Brain microvascular endothelial cell (primary cell): ENCODE measurements around the gene UQCRC2.

Experiments
- DNase-seq: peaks from one replicate; pipeline ENCODE4 v3.0.0-alpha.2; 2020
- H3K27ac ChIP-seq: fragments of 250-450 bp; sonication (Bioruptor Pico); 2 replicates; pipeline ENCODE4 v1.5.1; 2020; ENCODE audit warnings: mild to moderate bottlenecking, moderate library complexity
- H3K27me3 ChIP-seq: fragments of 250-450 bp; sonication (Bioruptor Pico); replicated peaks from 2 replicates; pipeline ENCODE4 v1.5.1; 2020; ENCODE audit warnings: mild to moderate bottlenecking
- H3K36me3 ChIP-seq: fragments of 250-450 bp; sonication (Bioruptor Pico); replicated peaks from 2 replicates; pipeline ENCODE4 v1.5.1; 2020; ENCODE audit warnings: mild to moderate bottlenecking
- H3K4me3 ChIP-seq: 2 replicates; pipeline ENCODE4 v1.5.1; 2011; ENCODE audit warnings: low read depth, mild to moderate bottlenecking, control low read depth, low read length, moderate library complexity
- CTCF ChIP-seq: IDR thresholded peaks from 2 replicates; pipeline ENCODE4 v1.5.1; 2011; ENCODE audit warnings: low read depth, mild to moderate bottlenecking, moderate library complexity, low read length, control low read depth, inconsistent platforms; ENCODE audit errors: missing control alignments
- in situ Hi-C: cut with HindIII; loops from 2 replicates; pipeline ENCODE4 v1.10.0; 2017; ENCODE audit warnings: low sequenced_read_pairs, low pct_ligation_motif_present

UQCRC2 gene

GRCh38 chr16:21973945-21974344 is 20.8 kb downstream of the UQCRC2 start:
- Histone ChIP-seq H3K27me3 (no peaks in the 10 kb centered on the region), H3K27ac (no peak overlapping the region), H3K36me3 (peaks cover 79% of the 10 kb centered on the region), H3K4me3 (no peak overlapping the region)
- DNase-seq = no peak
- in situ Hi-C loops = no loop called here
- TF ChIP-seq CTCF = no peak

- no peak overlapping the region for H3K27ac ChIP-seq
- in situ Hi-C loops = loop anchor here (25.0 kb wide), 1 partner anchor 107 kb away; the partner anchor contains the start of gene VWA3A
- H3K36me3 ChIP-seq = peaks cover 77% of the 10 kb centered on the region
- TF ChIP-seq CTCF = no peak
- no peak overlapping the region for H3K4me3 ChIP-seq
- no peak for DNase-seq
- H3K27me3 ChIP-seq = no peaks in the 10 kb centered on the region
These were observed 26.9 kb downstream of the UQCRC2 start for GRCh38 chr16:21980032-21980431.

GRCh38 chr16:21982108-21982507 is 28.9 kb downstream of the UQCRC2 start:
- in situ Hi-C loops = loop anchor here (25.0 kb wide), 1 partner anchor 105 kb away; the partner anchor contains the start of gene VWA3A

GRCh38 chr16:21984062-21984461 is 30.9 kb downstream of the UQCRC2 start:
- in situ Hi-C loops = loop anchor here (25.0 kb wide), 1 partner anchor 103 kb away; the partner anchor contains the start of gene VWA3A
- Histone ChIP-seq H3K27ac (no peak overlapping the region), H3K36me3 (peaks cover 45% of the 10 kb centered on the region), H3K27me3 (no peaks in the 10 kb centered on the region), H3K4me3 (no peak overlapping the region)
- no peak for DNase-seq
- TF ChIP-seq CTCF = no peak

More at GRCh38 chr16:21982108-21982507, 28.9 kb downstream of the UQCRC2 start:
- no peak for DNase-seq
- Histone ChIP-seq H3K27me3 (no peaks in the 10 kb centered on the region), H3K36me3 (peaks cover 63% of the 10 kb centered on the region), H3K27ac (no peak overlapping the region), H3K4me3 (no peak overlapping the region)
- no peak for TF ChIP-seq CTCF

- no peak overlapping the region for H3K27ac ChIP-seq
- no peak for DNase-seq
- H3K27me3 ChIP-seq = no peaks in the 10 kb centered on the region
- H3K4me3 ChIP-seq = no peak overlapping the region
- H3K36me3 ChIP-seq = peaks cover 30% of the 10 kb centered on the region
- TF ChIP-seq CTCF = no peak
- in situ Hi-C loops = loop anchor here (25.0 kb wide), 1 partner anchor 102 kb away; the partner anchor contains the start of gene VWA3A
These were observed 32.4 kb downstream of the UQCRC2 start for GRCh38 chr16:21985524-21985923.

GRCh38 chr16:21986692-21987246 is 33.6 kb downstream of the UQCRC2 start:
- no peaks in the 10 kb centered on the region for H3K27me3 ChIP-seq
- TF ChIP-seq CTCF = no peak
- peaks cover 17% of the 10 kb centered on the region for H3K36me3 ChIP-seq
- H3K4me3 ChIP-seq = no peak overlapping the region
- in situ Hi-C loops = loop anchor here (25.0 kb wide), 1 partner anchor 101 kb away; the partner anchor contains the start of gene VWA3A
- no peak overlapping the region for H3K27ac ChIP-seq
- DNase-seq = no peak
